Myocyte (in vitro differentiated cells): Measurements from ENCODE around the gene DUOX1. TPM values are rescaled to one million over a fixed set of nuclear protein-coding genes. Genes with fewer than 3 reads are reported as not detected.
A peak's percentile ranks its signal among the peaks of the same experiment; 100 is the strongest.
"Not testable (repeated sequence)": the region's sequence is repeated elsewhere in the genome, so short reads cannot be mapped to it uniquely, and the experiment has no call there.

ENCODE experiments used
- DNase-seq: peaks from one replicate; pipeline ENCODE4 v3.0.0-alpha.2; 2012; ENCODE audit warnings: low read depth
- total RNA-seq: library from RNA; depleted of rRNA; stranded (reverse); fragments of >200 nt; gene quantifications from 2 replicates; pipeline ENCODE4 v1.2.3, GENCODE V29; 2014

The DUOX1 gene
- total RNA-seq, 1 donor from 2014 or later, result not detected

GRCh38 chr15:45120081-45120972 is 9.5 kb upstream of the DUOX1 start:
- DNase-seq, result no peak

GRCh38 chr15:45121020-45121419 is 8.8 kb upstream of the DUOX1 start:
- DNase-seq, result no peak

GRCh38 chr15:45121706-45122417 is 7.9 kb upstream of the DUOX1 start:
- DNase-seq, result peak; percentile 32

- DNase-seq, result no peak
Measured at GRCh38 chr15:45122719-45123118, 7.1 kb upstream of the DUOX1 start.

GRCh38 chr15:45123397-45123796 is 6.4 kb upstream of the DUOX1 start:
- no peak for DNase-seq

GRCh38 chr15:45126535-45127158 is 3.1 kb upstream of the DUOX1 start:
- peak; percentile 45 for DNase-seq

- no peak for DNase-seq
Measured at GRCh38 chr15:45128971-45129639, 689 bp upstream of the DUOX1 start.

GRCh38 chr15:45130291-45131000 is 652 bp downstream of the DUOX1 start:
- no peak for DNase-seq

GRCh38 chr15:45131510-45131909 is 1.7 kb downstream of the DUOX1 start:
- no peak for DNase-seq

- DNase-seq, result no peak
Measured at GRCh38 chr15:45132844-45133560, 3.2 kb downstream of the DUOX1 start.

- no peak for DNase-seq
Measured at GRCh38 chr15:45133561-45133920, 3.7 kb downstream of the DUOX1 start.

- no peak for DNase-seq
Measured at GRCh38 chr15:45134046-45134445, 4.3 kb downstream of the DUOX1 start.

GRCh38 chr15:45134682-45135604 is 5.1 kb downstream of the DUOX1 start:
- no peak for DNase-seq

GRCh38 chr15:45135705-45136377 is 6.0 kb downstream of the DUOX1 start:
- not testable (repeated sequence) for DNase-seq

- DNase-seq, result no peak
Measured at GRCh38 chr15:45136378-45136764, 6.6 kb downstream of the DUOX1 start.

GRCh38 chr15:45137703-45138102 is 7.9 kb downstream of the DUOX1 start:
- no peak for DNase-seq

GRCh38 chr15:45138814-45139765 is 9.3 kb downstream of the DUOX1 start:
- DNase-seq, result no peak
